Measurements from ENCODE around the gene ACSS2.

Gene ACSS2

DNA sequence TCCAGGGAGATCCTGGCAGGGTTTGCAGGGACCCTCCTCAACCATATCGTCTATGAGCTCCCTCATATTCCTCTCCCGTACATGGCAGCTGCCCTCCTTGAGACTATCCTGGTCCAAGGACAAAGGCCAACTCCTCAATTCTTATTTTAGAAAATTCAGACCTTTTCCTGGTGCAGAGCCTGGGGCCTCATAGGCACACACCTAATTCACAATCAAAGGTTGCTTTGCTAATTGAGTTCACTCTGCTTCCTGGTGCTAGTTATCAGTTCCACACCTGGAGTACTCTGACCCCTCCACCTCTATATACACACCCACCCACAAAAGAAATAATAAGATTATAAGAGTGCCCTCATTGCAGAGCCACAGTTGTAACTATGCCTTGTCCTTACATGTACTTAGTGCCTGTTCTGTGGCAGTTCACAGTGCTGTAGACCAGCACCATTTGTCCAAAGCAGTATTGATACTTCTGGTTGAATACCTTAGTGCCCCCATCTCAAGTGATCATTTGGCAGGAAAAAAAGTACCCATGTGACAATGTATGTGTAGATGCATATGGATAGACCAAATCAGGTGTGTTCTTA is 40.5 kb downstream of the ACSS2 start:
- DNase-seq = no peak

DNA sequence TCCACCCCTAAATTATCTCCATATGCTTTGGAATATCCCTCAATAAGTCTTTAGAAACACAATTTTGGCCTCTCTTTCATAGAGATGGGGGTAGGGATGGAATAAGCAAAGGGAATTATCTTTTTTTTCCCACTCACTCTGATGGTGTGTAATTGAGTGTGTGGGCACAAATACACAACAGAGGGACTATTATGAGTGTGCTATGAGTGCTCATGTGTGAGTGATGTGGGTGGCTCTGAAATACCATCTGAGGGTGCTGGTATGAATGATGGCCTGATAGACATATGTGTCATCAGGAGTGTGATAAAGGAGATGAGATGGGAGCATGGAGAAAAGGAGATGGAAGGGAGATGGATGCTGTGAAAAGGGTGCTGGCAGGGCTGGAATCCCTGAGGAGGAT is 43.6 kb downstream of the ACSS2 start:
- DNase-seq = no peak

DNA sequence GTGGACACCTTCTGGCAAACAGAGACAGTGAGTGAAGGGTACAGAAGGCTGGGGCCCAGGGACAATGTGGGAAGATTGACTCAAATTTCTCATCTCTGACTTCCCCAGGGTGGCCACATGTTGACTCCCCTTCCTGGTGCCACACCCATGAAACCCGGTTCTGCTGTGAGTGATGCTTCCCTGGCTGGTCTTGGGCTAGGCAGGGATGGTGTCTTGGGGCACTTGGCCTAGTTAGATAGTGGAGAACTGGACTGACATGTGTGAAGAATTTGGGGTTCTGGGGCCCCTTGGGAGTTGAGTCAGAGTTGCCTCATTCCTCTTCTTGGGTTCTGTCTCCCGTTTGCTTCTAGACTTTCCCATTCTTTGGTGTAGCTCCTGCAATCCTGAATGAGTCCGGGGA is 45.0 kb downstream of the ACSS2 start:
- no peak for DNase-seq

DNA sequence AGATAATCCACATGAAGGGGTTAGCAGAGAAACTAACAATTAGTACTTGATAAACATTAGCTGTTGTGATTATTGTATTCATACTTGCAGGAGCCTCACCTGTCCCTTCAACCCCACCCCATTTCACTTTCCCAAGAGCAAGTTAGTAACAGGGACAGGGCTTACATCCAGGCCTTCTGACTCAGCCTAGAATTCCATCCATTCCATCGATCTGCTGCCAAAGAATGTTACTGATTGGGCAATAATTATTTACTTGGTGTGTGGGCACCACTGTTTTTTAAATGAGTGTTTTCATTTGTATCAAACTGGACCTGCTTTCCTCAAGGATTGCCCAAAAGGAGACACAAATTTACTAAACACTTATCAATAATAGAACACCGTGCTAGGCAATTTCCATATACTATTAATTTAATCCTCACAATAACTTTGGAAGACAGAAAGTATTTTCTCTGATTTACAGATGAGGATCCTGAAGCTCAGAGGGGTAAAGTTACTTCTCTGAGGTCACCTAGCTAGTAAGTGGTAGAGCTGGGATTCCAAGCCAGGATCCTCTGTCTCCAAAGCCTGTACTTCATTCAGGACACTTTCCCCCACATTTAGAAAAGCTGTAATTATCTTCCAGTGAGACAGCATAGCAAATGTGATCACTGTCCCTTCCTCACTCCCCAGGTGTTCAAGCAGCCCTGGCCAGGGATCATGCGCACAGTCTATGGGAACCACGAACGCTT is 46.4 kb downstream of the ACSS2 start:
- no peak for DNase-seq

DNA sequence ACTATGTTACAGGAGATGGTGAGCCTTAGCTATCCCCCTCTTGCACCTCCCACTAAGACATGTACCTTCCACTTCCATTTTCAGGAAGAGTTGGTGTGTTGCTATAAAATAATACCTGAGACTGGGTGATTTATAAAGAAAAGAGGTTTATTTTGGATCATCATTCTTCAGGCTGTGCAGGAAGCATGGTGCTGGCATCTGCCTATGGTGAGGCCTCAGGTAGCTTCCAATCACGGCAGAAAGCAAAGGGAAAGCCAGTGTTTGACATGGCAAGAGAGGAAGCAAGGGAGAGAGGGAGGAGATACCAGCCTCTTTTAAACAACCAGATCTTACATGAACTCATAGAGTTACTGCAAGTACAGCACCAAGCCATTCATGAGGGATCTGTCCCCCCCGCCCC is 47.0 kb downstream of the ACSS2 start:
- DNase-seq = no peak

DNA sequence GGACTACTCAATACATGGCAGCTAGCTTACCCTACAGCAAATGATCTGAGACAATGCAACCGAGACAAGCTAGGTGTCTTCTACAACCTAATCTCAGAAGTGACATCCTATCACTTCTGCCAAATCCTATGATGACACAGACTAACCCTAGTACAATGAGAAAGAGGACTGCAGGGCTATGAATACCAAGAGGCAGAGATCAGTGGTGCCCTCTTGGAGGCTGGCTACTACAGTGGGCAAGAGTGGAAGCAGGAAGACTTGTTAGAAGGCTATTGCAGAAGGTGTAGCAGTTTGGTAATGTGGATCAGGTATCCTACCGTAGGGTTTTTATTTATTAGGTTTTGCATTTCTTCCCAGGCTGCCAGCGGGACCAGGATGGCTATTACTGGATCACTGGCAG is 48.9 kb downstream of the ACSS2 start:
- no peak for DNase-seq

DNA sequence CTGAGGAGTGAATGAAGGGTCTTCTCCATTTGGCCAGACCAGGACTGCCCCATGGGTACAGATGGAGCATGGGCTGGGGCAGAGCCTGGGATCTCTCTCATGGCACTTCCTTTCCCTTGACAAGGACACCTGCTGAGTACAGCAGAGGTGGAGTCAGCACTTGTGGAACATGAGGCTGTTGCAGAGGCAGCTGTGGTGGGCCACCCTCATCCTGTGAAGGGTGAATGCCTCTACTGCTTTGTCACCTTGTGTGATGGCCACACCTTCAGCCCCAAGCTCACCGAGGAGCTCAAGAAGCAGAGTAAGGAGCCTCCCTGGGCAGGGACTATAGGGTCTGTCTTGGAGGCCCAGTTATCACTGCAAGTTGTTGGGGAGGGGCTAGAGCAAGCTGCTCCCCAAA is 49.6 kb downstream of the ACSS2 start:
- DNase-seq = no peak

DNA sequence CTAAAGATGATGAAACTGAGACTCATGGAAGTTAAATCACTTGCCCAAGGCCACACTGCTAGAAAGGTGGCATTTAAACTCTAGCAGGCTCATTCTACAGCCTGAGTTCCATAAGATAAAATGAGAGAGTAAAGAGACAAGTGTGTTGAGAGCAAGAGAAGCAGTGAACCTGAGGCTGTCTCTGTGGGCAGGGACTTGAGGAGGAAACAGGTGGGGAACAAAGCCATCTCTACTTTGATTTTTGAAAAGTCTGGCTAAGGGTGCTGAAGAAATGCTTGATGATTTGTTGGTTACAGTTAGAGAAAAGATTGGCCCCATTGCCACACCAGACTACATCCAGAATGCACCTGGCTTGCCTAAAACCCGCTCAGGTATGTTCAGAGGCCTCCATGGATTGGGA is 50.2 kb downstream of the ACSS2 start:
- no peak for DNase-seq

DNA sequence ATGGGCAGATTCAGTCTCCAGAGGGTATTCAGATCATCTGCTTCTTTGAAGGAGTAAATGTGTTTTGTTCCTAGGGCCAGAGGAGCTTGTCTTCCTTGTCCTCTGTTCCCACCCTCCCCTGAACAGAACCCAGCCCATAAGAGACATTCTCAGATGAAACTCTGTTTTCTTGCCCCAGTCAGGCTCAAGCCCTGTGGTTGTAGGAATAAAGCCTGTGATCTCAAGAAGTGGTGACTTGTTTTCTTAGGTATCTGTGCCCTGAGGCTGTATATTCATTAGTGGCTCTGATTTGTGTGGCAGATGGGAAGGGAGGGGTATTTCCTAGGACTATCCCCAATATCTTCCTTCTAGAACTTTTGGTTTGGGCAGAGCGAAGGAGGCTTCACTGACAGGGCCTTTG is 51.3 kb downstream of the ACSS2 start:
- no peak for DNase-seq

DNA sequence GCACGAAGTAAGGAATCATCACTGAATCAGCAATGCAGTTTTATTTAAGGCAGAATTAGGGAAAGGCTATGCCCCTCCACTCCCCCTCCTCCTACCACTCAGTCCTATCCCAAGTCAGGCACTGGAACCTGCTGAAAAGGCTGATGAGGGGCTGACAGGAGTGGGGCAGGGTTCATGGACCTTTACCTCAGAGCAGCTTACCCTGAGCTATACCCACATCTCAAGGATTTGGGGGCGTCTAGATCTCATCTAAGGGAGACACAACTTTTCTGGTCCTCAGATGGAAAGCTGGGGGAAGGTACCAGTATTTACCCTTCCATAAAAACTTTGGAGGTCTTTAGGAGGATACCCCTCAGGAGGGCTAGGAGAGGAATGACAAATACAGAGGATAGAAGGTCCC is 52.0 kb downstream of the ACSS2 start:
- no peak for DNase-seq

DNA sequence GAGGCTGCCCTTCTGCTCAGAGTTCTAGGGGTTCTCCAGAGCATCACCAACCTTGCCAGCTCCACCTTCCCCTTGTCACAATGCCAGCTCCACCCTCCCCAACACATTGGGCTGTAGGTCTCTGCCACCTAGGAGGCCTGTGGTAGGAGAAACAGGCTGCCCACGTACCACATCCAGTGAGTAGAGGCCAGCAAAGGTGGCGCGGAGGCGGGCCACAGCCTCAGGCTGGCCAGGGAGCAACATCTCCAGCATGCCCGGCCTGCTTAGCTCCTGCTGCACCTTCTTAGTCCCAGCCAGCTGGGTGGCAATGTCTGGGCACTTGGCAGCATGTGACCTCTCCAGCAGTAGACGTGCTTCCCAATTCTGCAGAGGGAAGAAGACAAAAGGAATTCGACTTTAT is 55.4 kb downstream of the ACSS2 start:
- no peak for DNase-seq

DNA sequence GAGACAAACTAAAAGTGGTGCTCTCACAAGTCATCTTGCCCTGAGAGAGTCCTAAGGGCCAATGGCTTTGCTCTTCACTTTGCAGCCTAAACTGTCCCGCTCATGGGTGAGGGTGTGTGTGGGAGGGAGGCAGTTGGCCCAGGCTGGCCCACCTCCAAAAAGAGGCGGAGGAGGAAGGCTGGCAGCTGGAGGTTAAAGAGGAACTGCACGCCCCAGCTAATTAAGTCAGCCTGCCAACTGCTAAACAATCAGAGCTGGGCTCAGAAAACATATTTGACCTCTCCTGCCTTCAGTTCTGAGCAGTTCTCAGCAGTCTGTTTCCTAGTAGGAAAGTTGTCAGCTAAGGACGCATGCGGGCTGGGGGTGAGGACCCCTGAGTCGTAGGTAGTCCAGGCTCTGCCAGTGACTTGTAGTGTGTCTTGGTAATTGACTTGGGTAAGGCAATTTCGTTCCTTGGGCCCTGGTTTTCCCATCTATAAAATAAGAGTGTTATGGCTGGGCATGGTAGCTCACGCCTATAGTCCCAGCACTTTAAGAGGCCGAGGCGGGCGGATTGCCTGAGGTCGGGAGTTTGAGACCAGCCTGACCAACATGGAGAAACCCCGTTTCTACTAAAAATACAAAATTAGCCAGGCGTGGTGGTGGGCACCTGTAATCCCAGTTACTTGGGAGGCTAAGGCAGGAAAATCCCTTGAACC is 62.2 kb downstream of the ACSS2 start:
- no peak for DNase-seq

DNA sequence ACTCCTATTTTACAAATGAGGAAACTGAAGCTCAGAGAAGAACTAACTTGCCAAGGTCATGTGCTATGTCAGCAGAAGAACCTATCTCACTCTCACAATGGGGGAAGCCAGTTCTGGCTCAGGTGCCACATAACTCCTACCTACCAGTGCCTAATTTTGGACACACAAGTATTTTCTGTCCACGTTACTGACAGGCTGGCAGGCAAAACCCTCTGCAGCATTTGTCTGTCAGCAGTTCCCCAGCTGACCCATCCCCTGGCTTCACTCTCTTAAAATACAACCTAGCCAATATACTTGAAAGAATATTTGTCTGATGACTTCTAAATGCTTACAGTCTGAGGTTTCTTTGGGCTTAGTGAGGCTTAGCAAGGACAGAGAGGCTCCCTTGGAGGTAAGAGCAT is 63.7 kb downstream of the ACSS2 start:
- DNase-seq = no peak

DNA sequence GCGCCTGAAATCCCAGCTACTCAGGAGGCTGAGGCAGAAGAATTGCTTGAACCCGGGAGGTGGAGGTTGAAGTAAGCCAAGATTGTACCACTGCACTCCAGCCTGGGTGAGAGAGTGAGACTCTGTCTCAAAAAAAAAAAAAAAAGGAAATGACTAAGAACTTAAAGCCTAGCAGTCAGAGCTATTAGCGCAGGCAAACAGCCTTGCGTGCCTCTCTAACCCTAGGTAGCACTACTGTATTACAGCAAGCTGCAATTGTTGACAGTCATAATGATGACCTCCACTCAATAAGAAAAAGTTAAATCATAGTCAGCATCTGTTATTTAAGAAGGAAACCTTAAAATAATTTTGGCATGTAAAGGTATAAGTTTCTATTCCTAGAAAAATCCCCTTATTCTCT is 64.8 kb downstream of the ACSS2 start:
- no peak for DNase-seq

DNA sequence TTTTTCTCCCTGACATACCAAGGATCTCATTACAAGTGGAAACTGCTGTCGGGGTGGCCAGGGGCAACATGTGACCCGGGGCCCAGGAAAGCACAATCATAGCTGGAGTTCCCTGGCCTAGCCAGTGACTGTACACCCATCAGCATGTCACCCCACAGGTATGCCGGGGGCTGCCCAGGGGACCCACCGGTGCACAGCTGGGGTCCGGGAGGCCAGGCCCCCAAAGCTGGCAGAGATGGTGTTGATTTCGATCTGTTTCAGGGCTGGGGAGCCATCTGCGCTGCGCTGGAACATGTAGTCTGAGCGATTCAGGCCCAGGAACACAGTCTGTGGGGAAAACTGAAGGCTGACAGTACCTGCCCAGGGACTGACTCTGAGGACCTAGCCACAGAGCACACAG is 65.9 kb downstream of the ACSS2 start:
- DNase-seq = no peak

DNA sequence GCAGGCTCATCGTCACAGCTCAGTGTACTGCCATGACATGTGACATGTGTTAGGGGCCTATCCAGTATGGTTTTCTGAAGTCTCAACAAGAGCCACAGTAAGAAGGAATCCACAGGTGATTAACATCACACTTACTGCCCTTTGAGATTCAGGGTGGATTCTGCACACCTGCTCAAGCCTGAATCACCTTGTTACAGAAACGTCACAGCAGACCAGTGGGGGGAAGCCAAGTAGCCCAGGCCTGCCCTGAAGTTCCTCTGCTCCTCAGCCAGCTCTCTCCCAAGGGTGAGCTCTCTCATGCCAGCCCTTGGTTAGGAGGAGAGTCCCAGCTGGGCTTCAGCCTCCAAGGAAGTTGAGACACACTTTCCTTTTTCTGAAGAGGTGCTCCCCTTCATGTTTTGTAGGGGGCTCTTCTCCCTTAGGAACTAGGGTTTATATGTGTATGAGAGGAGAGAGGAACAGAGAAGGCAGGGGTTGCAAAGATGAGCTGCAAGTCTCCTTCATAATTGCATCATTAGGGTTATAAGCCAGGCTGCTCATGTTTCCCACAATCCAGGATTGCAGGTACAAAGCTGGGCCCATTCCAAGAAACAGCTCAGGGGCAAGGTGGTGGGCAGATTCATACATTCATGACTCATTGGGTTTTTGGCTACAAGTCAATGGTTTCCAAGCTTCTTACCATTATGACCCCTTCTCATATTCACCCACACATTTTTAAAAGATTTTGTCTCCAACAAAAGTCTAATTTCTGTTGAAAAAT is 67.6 kb downstream of the ACSS2 start:
- no peak for DNase-seq

DNA sequence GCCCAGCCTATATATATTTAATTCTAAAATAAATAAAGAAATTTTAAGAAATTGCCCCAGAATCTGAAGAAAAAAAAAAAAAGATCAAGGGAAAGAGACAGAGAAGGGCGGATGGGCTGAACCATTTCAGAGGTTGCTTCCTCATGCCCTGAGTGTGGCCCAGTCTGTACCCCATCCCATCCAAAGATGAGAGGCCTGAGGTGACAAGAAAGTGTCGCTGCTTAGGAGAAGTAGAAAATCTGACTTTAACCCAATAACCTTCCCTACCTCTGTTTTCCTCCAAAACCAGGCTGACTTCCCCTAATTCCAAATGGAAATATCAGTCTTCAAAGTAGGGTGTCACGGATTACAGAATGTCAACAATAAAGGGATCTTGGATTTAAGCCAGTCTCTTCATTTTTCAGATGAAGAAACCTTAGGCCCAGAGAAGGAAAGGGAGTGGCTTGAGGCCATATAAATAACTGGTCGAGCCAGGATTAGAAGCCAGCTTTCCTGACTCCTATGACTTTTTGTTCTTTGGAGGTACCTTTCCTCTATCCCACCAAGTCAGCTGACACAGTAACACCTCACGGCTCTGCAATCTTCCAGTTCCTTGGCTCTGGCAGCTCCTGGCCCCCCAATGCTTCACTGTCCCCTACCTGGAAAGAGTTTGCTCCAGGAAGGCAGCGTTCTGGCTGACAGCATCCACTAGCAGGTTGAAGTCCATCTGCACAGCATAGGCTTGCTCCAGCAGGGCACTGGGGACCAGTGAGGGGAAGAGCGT is 69.1 kb downstream of the ACSS2 start:
- no peak for DNase-seq

DNA sequence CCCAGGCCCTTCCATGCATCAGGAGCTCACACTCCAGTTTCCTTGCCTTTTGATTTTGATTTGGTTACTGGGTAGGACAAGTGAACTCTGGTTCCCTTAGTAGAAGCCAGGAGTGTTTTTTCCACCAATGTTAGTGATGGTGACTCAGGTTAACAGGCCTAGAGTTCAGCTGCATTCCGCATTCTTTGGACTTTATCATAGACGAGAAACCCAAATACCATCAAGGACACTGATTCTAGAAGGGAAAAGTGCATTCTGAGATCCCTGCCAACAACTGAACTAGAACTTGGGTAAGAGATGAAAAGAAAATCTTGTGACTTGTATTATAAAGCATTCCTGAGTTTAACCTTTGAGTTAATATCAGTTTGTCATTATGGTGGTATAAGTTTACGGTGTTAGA is 70.2 kb downstream of the ACSS2 start:
- no peak for DNase-seq

DNA sequence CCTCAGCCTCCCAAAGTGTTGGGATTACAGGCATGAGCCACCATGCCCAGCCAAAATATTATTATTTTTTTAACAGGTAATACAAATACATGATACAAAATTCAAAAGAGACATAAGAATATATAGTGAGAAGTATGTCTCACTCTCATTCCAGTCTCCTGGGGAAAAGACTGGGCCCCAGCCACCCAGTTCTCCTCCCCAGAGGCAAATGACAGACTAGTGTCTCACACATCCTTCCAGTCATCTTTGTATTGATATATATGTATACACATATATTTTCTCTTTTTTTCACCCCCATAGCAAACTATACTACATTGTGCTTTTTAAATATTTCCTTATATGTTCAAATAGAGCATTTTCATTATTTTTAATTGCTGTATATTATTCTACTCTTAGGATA is 70.9 kb downstream of the ACSS2 start:
- no peak for DNase-seq

DNA sequence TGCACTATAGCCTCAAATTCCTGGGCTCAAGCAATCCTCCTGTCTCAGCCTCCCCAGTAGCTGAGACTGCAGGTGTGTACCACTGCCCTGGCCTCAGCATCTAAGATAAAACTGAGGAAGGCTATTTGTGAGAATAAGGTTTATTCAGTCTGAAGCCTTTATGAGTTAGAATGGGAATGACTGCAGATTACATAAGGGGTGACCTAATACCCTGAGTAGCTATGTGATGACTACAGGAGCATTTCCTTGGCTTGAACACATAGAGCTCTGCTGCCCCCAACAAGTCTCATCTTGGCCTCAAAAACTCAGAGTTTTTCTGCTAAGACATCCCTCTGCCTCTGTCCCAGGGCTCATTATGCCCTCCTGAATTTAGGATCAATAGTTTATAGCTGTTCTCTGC is 71.6 kb downstream of the ACSS2 start:
- no peak for DNase-seq

DNA sequence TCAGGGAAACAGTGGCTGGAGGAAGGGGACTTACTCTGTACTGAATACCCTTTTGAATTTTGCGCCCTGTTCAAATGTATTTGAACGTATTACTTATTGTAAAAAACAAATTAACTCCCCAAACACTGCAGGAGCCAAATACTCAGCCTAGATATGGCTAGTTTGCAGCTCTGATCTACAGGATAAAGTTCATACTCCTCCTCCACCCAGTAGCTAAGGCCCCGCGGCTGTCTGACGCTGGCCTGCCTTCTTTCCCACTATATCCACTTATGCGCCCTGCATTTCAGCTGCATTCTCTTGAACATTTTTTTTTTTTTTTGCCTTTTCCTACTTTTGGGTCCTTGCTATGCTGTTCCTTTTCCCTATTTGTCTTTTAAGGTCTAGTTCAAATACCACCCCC is 72.7 kb downstream of the ACSS2 start:
- DNase-seq = no peak

DNA sequence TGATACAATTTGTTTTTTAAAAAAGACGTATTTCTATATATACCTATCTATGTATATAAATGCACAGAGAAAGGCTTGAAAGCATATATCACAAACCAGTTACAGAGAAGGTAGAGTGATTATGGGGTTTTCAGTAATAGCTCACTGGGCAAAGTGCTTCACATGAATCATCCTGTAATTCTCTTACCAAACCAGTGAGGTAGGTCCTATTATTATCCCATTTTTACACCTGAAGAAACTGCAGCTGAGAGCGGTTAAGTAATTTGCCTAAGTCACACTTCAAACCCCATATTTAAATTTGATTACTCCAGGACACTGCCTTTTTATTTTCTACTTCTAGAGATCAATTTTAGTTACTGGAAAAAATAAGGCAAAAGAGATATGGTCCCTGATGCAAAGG is 74.8 kb downstream of the ACSS2 start:
- DNase-seq = no peak

DNA sequence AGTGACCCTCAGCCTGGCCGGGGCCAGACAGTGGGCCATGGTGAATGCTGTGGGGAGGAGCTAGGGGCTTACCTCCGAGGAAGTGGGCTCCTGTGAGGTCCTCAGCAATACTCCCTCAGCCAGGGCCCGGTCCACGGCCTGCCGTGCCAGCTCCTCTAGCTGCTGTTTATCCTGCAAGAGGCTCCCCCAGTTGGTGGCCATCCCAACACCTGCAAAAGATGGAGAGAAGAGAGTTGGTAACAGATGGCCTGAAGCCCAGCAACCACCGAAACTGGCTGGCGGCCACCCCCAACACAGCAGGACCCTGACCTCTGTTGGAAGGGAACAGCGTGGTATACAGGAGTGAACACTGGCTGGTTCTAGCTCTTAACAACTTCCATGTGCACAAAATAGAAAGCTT is 75.2 kb downstream of the ACSS2 start:
- no peak for DNase-seq

Data from NCI-H1105 (cell line).